Measurements from ENCODE around the gene C1QTNF7.

DNA sequence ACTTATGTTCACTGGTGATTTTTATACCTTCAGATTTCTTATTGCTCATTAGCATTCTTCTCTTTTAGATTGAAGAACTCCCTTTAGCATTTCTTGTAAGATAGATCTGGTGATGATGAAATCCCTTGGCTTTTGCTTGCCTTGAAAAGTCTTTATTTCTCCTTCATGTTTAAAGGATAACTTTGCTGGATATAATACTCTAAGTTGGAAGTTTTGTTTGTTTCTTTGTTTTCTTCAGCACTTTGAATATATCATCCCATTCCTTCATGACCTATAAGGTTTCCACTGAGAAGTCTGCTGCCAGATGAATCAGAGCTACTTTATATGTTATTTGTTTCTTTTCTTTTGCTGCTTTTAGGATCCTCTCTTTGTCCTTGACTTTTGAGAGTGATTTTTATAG is 60.3 kb downstream of the C1QTNF7 start:
- TF ChIP-seq POLR2A (IDR thresholded peaks at IDR 0.05) (no peak), POLR2AphosphoS5 (IDR thresholded peaks at IDR 0.05) (no peak)
